Neutrophil (primary cell): ENCODE measurements around the gene SMCP.

Experiments
- H3K27ac ChIP-seq: fragments of 200-600 bp; sonication (generic); 2 replicates; pipeline ENCODE4 v1.5.1; 2016; ENCODE audit warnings: mild to moderate bottlenecking, moderate library complexity
- H3K27me3 ChIP-seq: fragments of 200-600 bp; sonication (generic); 2 replicates; pipeline ENCODE4 v1.6.0; 2016; ENCODE audit warnings: mild to moderate bottlenecking
- H3K36me3 ChIP-seq: fragments of 200-600 bp; sonication (generic); 2 replicates; pipeline ENCODE4 v1.5.1; 2017
- H3K4me1 ChIP-seq, 2 experiments: fragments of 200-600 bp in 1 of 2; sonication (generic) in 1 of 2; 1 replicate in 1 of 2; 2 replicates in 1 of 2; pipeline versions ENCODE4 v1.5.1 to v1.6.1; 2013 to 2016; ENCODE audit warnings: low read depth in 1 of 2, low read length in 1 of 2, mild to moderate bottlenecking in 1 of 2, moderate library complexity in 1 of 2; ENCODE audit not compliant: control insufficient read depth in 1 of 2, insufficient read depth in 1 of 2
- H3K4me3 ChIP-seq, 2 experiments: fragments of 200-600 bp in 1 of 2; sonication (generic) in 1 of 2; 1 replicate in 1 of 2; 2 replicates in 1 of 2; pipeline ENCODE4 v1.5.1; 2013 to 2016; ENCODE audit warnings: low read depth in 1 of 2, low read length in 1 of 2, mild to moderate bottlenecking in 1 of 2, moderate library complexity in 1 of 2
- H3K9me3 ChIP-seq: fragments of 200-600 bp; sonication (generic); 2 replicates; pipeline ENCODE4 v1.5.1; 2016
- TF ChIP-seq, protein P1 (sequence below): fragments of 200-600 bp; sonication (generic); IDR thresholded peaks from 2 replicates; pipeline ENCODE4 v1.5.1; 2016; ENCODE audit warnings: antibody characterized with exemption

The SMCP gene

DNA sequence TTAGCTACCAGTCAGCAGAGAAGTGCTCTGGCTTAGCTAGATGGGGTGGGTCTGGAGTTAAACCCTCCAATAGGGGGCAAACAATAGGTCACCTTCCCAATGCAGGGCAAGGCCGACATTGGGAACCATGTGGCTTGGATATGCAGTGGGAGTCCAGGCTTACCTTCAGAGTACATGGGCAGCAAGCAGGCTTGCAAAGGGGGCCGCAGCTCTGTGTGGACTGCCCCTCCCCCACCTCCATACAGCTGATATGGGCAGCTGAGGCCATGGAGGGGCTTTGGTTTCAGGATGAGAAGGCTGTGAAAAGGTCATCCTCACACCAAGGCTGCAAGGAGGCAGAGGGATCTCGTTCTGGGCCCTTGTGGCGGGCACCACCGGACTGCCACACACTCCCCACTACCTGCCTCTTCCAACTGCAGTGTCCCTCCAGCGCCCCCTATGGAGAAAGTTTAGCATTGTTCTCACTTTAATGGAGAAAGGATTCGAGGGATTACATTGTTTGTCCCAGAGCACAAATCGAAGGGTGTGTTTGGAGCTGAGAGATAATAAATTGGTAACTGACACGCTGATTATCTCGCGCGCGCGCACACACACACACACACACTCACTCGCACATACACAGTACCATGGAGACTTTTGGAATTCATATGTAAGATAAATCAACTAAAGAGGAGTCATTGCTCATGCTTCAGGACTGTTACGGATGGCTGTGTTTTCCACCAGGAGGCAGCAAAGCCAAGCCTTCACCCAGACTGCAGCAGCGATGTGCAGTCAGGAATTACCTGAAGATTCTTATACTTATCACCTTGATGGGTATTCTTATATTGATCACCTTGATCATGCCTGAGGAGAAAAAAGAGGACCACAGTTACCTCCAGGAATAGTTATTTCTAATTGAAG, 7.0 kb upstream of the SMCP start:
- peaks cover 39% of the 10 kb centered on the region for H3K27me3 ChIP-seq
- no peaks in the 10 kb centered on the region for H3K9me3 ChIP-seq
- H3K4me1 ChIP-seq = no peaks in the 10 kb centered on the region
- H3K4me3 ChIP-seq = no peak overlapping the region
- no peaks in the 10 kb centered on the region for H3K36me3 ChIP-seq
- TF ChIP-seq, protein P1, sequence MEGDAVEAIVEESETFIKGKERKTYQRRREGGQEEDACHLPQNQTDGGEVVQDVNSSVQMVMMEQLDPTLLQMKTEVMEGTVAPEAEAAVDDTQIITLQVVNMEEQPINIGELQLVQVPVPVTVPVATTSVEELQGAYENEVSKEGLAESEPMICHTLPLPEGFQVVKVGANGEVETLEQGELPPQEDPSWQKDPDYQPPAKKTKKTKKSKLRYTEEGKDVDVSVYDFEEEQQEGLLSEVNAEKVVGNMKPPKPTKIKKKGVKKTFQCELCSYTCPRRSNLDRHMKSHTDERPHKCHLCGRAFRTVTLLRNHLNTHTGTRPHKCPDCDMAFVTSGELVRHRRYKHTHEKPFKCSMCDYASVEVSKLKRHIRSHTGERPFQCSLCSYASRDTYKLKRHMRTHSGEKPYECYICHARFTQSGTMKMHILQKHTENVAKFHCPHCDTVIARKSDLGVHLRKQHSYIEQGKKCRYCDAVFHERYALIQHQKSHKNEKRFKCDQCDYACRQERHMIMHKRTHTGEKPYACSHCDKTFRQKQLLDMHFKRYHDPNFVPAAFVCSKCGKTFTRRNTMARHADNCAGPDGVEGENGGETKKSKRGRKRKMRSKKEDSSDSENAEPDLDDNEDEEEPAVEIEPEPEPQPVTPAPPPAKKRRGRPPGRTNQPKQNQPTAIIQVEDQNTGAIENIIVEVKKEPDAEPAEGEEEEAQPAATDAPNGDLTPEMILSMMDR = no peak
- H3K27ac ChIP-seq = no peak overlapping the region

DNA sequence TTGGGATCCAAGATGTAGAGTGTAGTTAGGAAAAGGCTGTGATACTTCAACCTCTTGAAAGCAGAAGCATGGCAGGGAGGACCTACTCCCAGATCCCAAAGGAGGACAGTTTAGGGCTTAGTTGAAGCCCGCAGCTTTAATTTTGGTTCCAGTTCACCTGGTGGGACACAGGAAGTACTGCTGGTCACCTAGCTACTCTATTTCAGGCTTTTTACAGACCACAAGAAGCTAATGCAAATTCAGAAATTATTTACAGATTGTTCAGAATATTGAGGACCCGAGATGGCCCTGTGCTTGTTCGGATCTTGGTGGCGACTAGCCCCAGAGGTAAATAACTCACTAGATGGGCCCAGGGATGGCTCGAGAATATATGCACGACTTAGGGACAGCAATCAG, 6.4 kb upstream of the SMCP start:
- Histone ChIP-seq H3K9me3 (no peaks in the 10 kb centered on the region), H3K36me3 (no peaks in the 10 kb centered on the region), H3K27me3 (peaks cover 43% of the 10 kb centered on the region), H3K4me3 (no peak overlapping the region), H3K27ac (no peak overlapping the region), H3K4me1 (no peaks in the 10 kb centered on the region)
- TF ChIP-seq, protein P1 = no peak

DNA sequence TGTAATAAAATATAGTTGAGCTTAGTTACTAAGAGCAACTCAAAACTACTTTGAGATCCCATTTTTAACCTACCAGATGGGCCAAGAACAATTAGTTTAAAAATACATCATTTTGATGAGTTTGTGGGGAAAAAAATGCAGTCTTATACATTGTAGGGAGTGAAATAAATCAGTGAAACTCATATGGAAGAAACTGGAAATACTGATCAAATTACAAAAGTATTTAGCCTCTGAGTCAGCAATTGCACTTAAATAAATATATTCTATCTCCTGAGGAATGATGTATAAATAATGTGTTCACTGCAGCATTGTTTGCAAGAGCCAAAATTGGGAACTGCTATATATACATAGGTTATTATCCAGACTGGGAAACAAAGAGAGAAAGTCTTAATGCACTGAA, 4.6 kb upstream of the SMCP start:
- Histone ChIP-seq H3K4me1 (no peaks in the 10 kb centered on the region), H3K4me3 (no peak overlapping the region), H3K27me3 (peaks cover 39% of the 10 kb centered on the region), H3K9me3 (no peaks in the 10 kb centered on the region), H3K27ac (no peak overlapping the region), H3K36me3 (no peaks in the 10 kb centered on the region)
- TF ChIP-seq, protein P1 = no peak

DNA sequence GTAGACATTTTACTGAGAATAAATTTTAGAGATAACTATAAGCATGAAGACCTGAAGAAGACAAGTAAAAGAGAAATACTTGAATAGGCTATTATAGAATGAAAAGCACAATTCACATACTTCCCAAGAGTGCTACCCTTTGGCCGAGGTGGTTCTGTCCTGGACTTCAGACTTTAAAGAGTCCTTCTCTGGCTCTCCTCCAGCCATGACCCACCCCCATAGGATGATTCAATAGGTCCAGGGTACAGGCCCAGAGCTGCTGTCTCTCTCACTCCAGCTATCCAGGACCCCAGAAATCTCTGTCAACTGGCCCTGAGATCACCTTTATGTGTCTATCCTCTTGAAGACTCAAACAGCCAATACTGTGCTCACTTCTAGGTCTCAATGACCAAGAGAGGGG, 1.3 kb upstream of the SMCP start:
- no peak overlapping the region for H3K27ac ChIP-seq
- TF ChIP-seq, protein P1 = no peak
- H3K36me3 ChIP-seq = no peaks in the 10 kb centered on the region
- peaks cover 29% of the 10 kb centered on the region for H3K27me3 ChIP-seq
- H3K4me3 ChIP-seq = no peak overlapping the region
- H3K9me3 ChIP-seq = no peaks in the 10 kb centered on the region
- H3K4me1 ChIP-seq = no peaks in the 10 kb centered on the region

DNA sequence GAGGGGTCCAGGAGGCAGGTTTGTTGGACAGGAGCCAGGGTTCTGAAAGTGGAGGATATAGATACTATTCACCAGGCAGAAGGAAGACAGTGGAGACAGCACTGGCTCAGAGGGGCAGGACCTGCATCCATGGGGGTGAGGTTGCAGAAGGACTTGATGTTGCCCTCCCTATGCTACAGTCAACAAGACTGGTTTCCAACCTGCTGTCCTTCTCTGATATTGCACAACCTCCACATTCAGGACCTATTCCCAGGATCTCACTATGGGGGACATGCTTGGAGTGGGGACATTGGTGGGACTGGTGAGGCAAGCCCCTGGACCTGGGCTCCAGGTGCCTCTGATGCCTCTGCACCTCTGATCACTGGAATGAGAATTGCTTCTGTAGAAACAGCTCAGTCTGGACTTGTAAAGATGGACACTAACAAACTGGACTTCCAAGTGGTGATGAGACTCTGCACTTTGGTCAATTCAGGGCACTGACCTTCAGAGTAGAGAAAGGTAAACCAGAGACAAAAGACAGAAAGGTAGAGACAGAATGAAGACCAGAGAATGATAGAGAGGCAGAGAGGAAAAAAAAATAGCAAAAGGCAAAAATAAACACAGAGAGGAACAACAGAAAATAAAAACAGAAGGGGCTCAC, 1.6 kb downstream of the SMCP start:
- no peak overlapping the region for H3K4me3 ChIP-seq
- no peaks in the 10 kb centered on the region for H3K9me3 ChIP-seq
- H3K27me3 ChIP-seq = peaks cover 24% of the 10 kb centered on the region
- H3K36me3 ChIP-seq = no peaks in the 10 kb centered on the region
- H3K4me1 ChIP-seq = no peaks in the 10 kb centered on the region
- no peak overlapping the region for H3K27ac ChIP-seq
- TF ChIP-seq, protein P1 = no peak
